ENCODE results near the gene MORC3. TPM values are rescaled to one million over a fixed set of nuclear protein-coding genes. Genes with fewer than 3 reads are reported as not detected.
"Not testable (repeated sequence)": the region's sequence is repeated elsewhere in the genome, so short reads cannot be mapped to it uniquely, and the experiment has no call there.

Gene MORC3
- total RNA-seq, 2 donors from 2014 or later, result 32.6 to 41.8 TPM

DNA sequence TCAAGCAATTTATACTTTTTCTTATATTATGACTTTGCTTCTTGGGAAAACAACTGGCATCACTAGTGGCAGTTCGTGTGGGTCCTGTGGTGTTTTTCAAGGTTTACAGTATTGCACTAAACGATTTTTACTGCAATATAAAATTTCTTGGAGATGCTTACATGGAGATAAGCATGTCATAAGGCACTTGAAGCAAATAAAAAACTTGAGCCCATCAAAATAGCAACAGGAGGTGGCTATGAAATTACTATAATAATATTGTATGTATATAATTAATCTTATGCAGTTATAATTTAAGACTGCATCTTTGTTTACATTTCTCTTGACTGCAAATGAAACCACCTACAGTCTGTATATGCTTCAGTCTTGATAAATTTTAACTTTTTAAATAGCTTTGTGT is 35.9 kb downstream of the MORC3 start:
- no peak for DNase-seq (ENCODE audit: low spot score in 2 of 2)
- ATAC-seq, result no peak
- H3K27ac Mint-ChIP-seq, result no peak overlapping the region
- peaks cover 14 to 15% of the 10 kb centered on the region in 2 donors for H3K36me3 Mint-ChIP-seq
- no peaks in the 10 kb centered on the region for H3K9me3 Mint-ChIP-seq

DNA sequence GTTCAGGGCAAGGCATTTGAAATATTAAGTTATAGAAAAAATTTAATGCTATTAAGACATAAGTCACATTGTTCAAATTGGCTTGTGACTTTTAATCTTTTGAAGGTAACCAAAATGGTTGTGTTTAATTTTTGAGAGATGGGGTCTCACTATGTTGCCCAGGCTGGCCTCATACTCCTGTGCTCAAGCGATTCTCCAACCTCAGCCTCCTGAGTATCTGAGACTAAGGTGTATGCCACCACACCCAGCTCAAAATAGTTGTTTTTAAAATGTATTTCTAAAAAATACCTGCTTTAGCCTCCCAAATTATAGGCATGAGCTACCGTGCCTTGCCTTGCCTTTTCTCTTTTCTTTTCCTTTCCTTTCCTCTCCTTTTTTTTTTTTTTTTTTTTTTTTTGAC is 39.2 kb downstream of the MORC3 start:
- Mint-ChIP-seq H3K36me3 (peaks cover 15 to 21% of the 10 kb centered on the region in 2 donors), H3K9me3 (no peaks in the 10 kb centered on the region), H3K27ac (no peak overlapping the region)
- DNase-seq (ENCODE audit: low spot score in 2 of 2), result no peak
- no peak for ATAC-seq

DNA sequence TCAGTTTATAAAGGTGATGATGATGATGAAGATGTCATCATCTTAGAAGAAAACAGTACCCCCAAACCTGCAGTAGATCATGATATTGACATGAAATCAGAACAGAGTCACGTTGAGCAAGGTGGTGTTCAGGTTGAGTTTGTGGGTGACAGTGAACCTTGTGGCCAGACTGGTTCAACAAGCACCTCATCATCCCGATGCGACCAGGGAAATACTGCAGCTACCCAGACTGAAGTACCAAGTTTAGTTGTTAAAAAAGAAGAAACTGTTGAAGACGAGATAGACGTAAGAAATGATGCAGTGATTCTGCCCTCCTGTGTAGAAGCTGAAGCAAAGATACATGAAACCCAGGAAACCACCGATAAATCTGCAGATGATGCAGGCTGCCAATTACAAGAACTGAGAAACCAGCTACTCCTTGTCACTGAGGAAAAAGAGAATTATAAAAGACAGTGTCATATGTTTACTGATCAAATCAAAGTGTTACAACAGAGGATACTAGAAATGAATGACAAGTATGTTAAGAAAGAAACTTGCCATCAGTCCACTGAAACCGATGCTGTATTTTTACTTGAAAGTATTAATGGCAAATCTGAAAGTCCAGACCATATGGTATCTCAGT is 49.2 kb downstream of the MORC3 start:
- H3K9me3 Mint-ChIP-seq, result no peaks in the 10 kb centered on the region
- no peak for DNase-seq (ENCODE audit: low spot score in 2 of 2)
- peak in 1 of 2 donors; percentile 30 for ATAC-seq
- H3K36me3 Mint-ChIP-seq, result peaks cover 38 to 50% of the 10 kb centered on the region in 2 donors
- peak overlapping the region in 1 of 2 donors; percentile 80 for H3K27ac Mint-ChIP-seq

DNA sequence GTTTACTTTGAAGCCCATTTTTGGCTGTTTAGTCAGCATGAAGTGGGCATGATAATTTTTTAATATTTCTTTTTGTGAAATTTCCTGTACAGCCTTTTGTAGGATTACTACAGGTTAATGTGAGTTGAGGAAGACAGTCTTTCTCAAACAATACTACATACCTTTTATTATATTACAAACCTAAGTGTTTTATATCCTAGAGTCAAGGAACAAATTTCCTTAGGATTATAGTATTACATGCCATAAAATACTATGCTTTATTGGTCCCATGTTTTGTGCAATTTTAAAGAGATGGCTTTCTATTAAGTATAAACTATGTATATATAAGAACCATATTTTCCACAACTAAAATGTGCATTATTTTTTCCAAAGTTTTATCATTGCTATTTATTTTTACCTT is 56.0 kb downstream of the MORC3 start:
- ATAC-seq, result no peak
- Mint-ChIP-seq H3K9me3 (no peaks in the 10 kb centered on the region), H3K27ac (no peak overlapping the region), H3K36me3 (peaks cover 12 to 14% of the 10 kb centered on the region in 2 donors)
- DNase-seq (ENCODE audit: low spot score in 2 of 2), result no peak

GRCh38 chr21:36377391-36377842 is 57.4 kb downstream of the MORC3 start:
- no peak for ATAC-seq
- peak overlapping the region in 1 of 2 donors; percentile 56 for H3K27ac Mint-ChIP-seq
- no peaks in the 10 kb centered on the region for H3K9me3 Mint-ChIP-seq
- DNase-seq (ENCODE audit: low spot score in 2 of 2), result no peak
- H3K36me3 Mint-ChIP-seq, result peaks cover 3 to 5% of the 10 kb centered on the region in 2 donors

- Mint-ChIP-seq H3K36me3 (no peaks in the 10 kb centered on the region), H3K9me3 (no peaks in the 10 kb centered on the region), H3K27ac (no peak overlapping the region)
- no peak for ATAC-seq
- DNase-seq (ENCODE audit: low spot score in 2 of 2), result no peak
These were observed 59.3 kb downstream of the MORC3 start for GRCh38 chr21:36379251-36379650.

DNA sequence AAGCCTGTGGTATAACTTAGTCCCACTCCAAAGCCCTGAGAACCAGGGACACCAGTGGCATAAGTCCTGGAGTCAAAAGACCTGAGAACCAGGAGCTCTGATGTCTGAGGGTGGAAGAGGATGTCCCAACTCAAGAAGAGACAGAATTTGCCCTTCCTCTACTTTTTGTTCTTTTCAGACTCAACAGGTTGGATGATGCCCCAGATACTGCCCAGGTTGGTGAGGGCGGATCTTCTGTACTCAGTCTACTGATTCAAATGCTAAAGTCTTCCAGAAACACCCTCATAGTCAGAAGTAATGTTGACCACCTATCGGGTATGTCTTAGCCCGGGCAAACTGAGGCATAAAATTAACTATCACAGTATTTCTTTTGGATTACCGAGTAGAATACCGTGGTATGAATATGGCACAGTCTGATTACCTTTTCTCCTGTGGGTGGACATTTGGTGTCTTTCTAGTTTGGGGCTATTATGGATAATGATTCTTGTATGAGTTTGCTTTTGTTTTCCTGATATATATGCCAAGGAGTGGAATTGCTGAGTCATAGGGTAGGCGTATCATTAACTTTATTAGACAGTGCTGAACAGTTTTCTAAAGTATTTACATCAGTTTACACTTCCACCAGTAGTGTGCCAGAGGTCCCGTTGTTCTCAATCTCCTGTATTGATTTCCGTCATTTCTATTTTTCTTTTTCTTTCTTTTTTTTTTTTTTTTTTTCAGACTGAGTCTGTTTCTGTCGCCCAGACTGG is 62.0 kb downstream of the MORC3 start:
- Mint-ChIP-seq H3K9me3 (no peaks in the 10 kb centered on the region), H3K27ac (peak overlapping the region in 1 of 2 donors; percentile 61), H3K36me3 (peaks cover 7 to 11% of the 10 kb centered on the region in 2 donors)
- no peak for DNase-seq (ENCODE audit: low spot score in 2 of 2)
- no peak for ATAC-seq

DNA sequence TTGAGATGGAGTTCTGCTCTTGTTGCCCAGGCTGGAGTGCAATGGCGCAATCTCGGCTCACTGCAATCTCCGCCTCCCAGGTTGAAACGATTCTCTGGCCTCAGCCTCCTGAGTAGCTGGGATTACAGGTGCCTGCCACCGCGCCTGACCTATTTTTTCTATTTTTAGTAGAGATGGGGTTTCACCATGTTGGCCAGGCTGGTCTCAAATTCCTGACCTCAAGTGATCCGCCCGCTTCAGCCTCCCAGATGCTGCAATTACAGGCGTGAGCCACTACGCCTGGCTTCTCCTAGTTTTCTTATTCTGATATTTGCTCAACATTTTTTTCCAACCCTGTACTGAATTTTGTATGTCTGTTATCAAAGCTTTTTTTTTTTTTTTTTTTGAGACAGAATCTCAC is 62.7 kb downstream of the MORC3 start:
- peaks cover 12 to 18% of the 10 kb centered on the region in 2 donors for H3K36me3 Mint-ChIP-seq
- DNase-seq (ENCODE audit: low spot score in 2 of 2); ATAC-seq; H3K9me3 Mint-ChIP-seq: not testable (repeated sequence)
- H3K27ac Mint-ChIP-seq, result peak overlapping the region in 1 of 2 donors; percentile 88

- Mint-ChIP-seq H3K36me3 (peaks cover 19 to 35% of the 10 kb centered on the region in 2 donors), H3K27ac (peak overlapping the region in 1 of 2 donors; percentile 29), H3K9me3 (no peaks in the 10 kb centered on the region)
- ATAC-seq (peak; percentile 17 to 37), DNase-seq (ENCODE audit: low spot score in 2 of 2) (no peak)
These were observed 64.9 kb downstream of the MORC3 start for GRCh38 chr21:36384885-36385232.

DNA sequence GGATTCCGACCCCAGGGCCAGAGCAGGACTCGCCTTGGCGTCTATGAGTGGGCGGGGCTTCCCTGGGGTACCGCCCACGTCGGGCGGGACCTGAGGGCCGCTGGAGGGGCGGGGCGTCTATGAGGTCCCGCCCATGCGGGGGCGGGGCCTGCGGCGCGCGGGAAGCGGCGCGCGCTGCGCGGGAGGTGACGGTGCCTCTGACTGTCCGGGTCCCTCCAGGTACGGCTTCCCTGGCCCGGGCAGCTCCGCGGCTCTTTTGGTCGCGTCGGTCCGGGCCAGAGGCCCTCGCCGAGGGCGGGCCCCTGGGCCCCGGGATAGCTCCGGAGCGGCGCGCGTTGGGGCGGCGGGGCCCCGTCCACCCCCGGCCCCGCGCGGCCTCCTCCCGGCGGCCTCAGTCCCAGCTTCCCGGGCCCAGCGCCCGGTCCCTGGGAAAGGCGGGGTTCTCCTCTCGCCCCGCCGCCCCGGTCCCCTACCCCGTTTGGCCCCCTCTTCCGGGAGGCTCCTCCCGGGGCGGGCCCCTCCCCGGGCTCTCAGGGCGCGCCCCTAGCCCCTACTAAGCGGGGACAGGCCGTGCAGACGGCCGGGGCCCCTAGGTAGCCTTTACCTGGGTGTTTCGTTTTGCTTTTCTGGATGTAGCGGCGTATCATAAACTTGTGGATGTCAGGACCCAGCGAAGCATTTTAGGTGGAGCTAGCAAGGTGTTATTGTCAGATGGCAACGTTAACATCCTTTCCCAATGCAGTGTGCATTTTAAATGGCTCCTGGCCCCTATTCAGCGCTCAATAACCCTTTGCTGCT is 65.4 kb downstream of the MORC3 start, which contains the start of gene CHAF1B:
Gene CHAF1B, plus strand, starts transcription at position 160 of the 798 bp plus-strand sequence. CDS start 745 bp downstream, outside the sequence.
- Mint-ChIP-seq H3K27ac (peak within 1 kb of the TSS; percentile 53 to 74), H3K9me3 (no peaks in the 10 kb centered on the region), H3K36me3 (peaks cover 19 to 36% of the 10 kb centered on the region in 2 donors)
- DNase-seq (ENCODE audit: low spot score in 2 of 2), result peak; percentile 87 to 95
- peak; percentile 95 to 96 for ATAC-seq

DNA sequence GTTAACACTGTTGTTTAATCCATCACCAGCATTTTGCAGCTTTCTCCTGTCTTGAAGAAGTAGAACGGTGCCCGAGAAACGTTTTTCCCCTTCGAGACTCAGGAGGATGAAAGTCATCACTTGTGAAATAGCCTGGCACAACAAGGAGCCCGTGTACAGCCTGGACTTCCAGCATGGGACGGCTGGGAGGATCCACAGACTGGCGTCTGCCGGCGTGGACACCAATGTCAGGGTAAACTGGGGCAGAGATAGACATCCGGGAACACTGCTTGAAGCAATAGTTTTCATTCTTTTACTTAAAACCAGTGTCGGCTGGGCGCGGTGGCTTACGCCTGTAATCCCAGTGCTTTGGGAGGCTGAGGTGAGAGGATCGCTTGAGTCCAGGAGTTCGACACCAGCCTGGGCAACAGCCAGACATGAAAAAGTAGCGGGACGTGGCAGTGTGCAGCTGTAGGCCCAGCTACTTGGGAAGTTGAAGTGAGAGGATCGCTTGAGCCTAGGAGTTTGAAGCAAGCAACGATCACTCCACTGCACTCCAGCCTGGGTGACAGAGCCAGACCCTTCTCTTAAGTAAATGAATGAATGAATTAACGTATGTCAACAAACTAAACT is 66.1 kb downstream of the MORC3 start:
- no peak for DNase-seq (ENCODE audit: low spot score in 2 of 2)
- Mint-ChIP-seq H3K9me3 (no peaks in the 10 kb centered on the region), H3K36me3 (peaks cover 19 to 40% of the 10 kb centered on the region in 2 donors), H3K27ac (peak overlapping the region; percentile 53 to 74)
- no peak for ATAC-seq

- DNase-seq (ENCODE audit: low spot score in 2 of 2) (no peak), ATAC-seq (no peak)
- peaks cover 23 to 52% of the 10 kb centered on the region in 2 donors for H3K36me3 Mint-ChIP-seq
- no peak overlapping the region for H3K27ac Mint-ChIP-seq
- no peaks in the 10 kb centered on the region for H3K9me3 Mint-ChIP-seq
These were observed 68.1 kb downstream of the MORC3 start for GRCh38 chr21:36388096-36388495.

DNA sequence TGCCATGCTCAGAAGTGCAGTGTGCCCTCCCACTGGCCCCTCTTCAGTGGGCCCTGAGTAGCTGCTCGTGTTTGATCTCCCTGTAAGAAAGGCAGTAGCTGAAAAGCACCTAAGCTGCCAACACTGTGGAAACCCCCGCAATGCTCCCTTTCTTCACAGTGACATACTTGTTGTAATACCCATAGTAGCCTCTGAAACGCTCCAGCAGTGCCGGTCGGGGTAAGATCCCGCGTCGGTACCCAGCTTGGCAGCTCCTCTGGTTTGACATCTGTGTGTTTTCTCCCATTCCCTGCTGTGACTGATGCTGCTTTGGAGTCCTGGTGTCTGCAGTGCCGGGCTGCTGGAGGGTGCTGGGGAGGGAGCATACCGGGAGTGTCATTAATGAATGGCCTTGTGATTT is 68.8 kb downstream of the MORC3 start:
- DNase-seq (ENCODE audit: low spot score in 2 of 2), result no peak
- Mint-ChIP-seq H3K36me3 (peaks cover 24 to 56% of the 10 kb centered on the region in 2 donors), H3K27ac (peak overlapping the region in 1 of 2 donors; percentile 79)

GRCh38 chr21:36391649-36392048 is 71.7 kb downstream of the MORC3 start:
- H3K36me3 Mint-ChIP-seq, result peaks cover 26 to 56% of the 10 kb centered on the region in 2 donors
- ATAC-seq; H3K9me3 Mint-ChIP-seq; H3K27ac Mint-ChIP-seq; DNase-seq (ENCODE audit: low spot score in 2 of 2): not testable (repeated sequence)

More for the DNA sequence above, 68.8 kb downstream of the MORC3 start:
- no peak for ATAC-seq
- no peaks in the 10 kb centered on the region for H3K9me3 Mint-ChIP-seq

GRCh38 chr21:36395353-36396111 is 75.5 kb downstream of the MORC3 start:
- no peak for DNase-seq (ENCODE audit: low spot score in 2 of 2)
- no peak for ATAC-seq
- Mint-ChIP-seq H3K36me3 (peaks cover 28 to 37% of the 10 kb centered on the region in 2 donors), H3K9me3 (no peaks in the 10 kb centered on the region), H3K27ac (peak overlapping the region in 1 of 2 donors; percentile 4)

DNA sequence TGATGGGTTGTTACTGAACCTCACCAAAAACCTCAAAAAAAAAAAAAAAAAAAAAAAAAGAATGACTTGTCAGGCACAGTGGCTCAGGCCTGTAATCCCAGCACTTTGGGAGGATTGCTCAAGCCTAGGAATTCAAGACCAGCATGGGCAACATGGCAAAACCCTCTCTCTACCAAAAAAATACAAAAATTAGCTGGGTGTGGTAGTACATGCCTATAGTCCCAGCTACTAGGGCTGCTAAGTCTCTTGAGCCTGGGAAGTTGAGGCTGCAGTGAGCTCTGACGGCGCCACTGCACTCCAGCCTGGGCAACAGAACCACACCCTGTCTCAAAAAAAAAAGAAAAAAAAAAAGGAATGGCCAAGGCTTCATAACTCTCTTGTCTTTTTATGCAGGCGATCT is 76.3 kb downstream of the MORC3 start:
- no peak overlapping the region for H3K27ac Mint-ChIP-seq
- DNase-seq (ENCODE audit: low spot score in 2 of 2), result no peak

More for the DNA sequence above, 76.3 kb downstream of the MORC3 start:
- Mint-ChIP-seq H3K36me3 (peaks cover 28 to 32% of the 10 kb centered on the region in 2 donors), H3K9me3 (no peaks in the 10 kb centered on the region)
- no peak for ATAC-seq
